ENCODE results near the gene WDR76. TPM values are rescaled to one million over a fixed set of nuclear protein-coding genes. Genes with fewer than 3 reads are reported as not detected.

WDR76 gene
- total RNA-seq, 1 experiment from 2014 or later = 29.6 TPM

GRCh38 chr15:43795197-43795596 is 31.6 kb upstream of the WDR76 start:
- no peak for TF ChIP-seq CTCF (conservative IDR thresholded peaks at IDR 0.05)
- H3K4me1 Mint-ChIP-seq = peaks cover 65 to 75% of the 10 kb centered on the region in 2 experiments
- Histone ChIP-seq H3K14ac (ENCODE audit: insufficient read depth, low read length) (no peak overlapping the region), H3K4me2 (ENCODE audit: insufficient read depth, insufficient read length, low read length) (no peak overlapping the region), H2BK120ac (ENCODE audit: low read depth, low read length, poor library complexity, severe bottlenecking) (no peak overlapping the region), H2BK20ac (ENCODE audit: low read depth, low read length, poor library complexity, severe bottlenecking) (no peak overlapping the region), H3K9ac (ENCODE audit: extremely low read depth, insufficient read length, low read length) (no peak overlapping the region), H3T11ph (ENCODE audit: low read length) (no peak overlapping the region), H2AK5ac (ENCODE audit: insufficient read length, low read length) (no peak overlapping the region), H3K56ac (ENCODE audit: insufficient read length, low read depth, low read length) (no peak overlapping the region), H3K79me2 (ENCODE audit: insufficient read depth, low read length) (peaks cover 6% of the 10 kb centered on the region; the same call in 1 of the 2 replicates), H2BK15ac (ENCODE audit: low read depth, low read length) (no peak overlapping the region), H3K27ac (ENCODE audit: insufficient read length, low read depth, low read length) (no peak overlapping the region), H4K91ac (ENCODE audit: insufficient read length, low read depth, low read length) (no peak overlapping the region), H4K8ac (replicated peaks; ENCODE audit: insufficient read length, low read depth, low read length) (no peak overlapping the region), H3K4ac (ENCODE audit: low read depth, low read length) (no peak overlapping the region), H2BK12ac (ENCODE audit: insufficient read length, low read depth, low read length) (no peak overlapping the region), H2AFZ (ENCODE audit: low read length) (no peak overlapping the region), H2BK5ac (ENCODE audit: insufficient read length, low read length) (no peak overlapping the region), H3K9me3 (ENCODE audit: control insufficient read depth, low read depth, low read length) (no peaks in the 10 kb centered on the region), H3K4me1 (ENCODE audit: insufficient read depth, low read length) (peaks cover 18% of the 10 kb centered on the region; the same call in 1 of the 2 replicates), H3K27me3 (ENCODE audit: insufficient read depth, low read length) (no peaks in the 10 kb centered on the region), H3K23me2 (ENCODE audit: insufficient read length, low read depth, low read length, poor library complexity, severe bottlenecking) (peaks cover 8% of the 10 kb centered on the region), H3K23ac (ENCODE audit: insufficient read length, low read depth, low read length) (no peak overlapping the region), H4K20me1 (ENCODE audit: control insufficient read depth, insufficient read depth, insufficient read length) (no peaks in the 10 kb centered on the region), H3K79me1 (ENCODE audit: insufficient read depth, low read depth, low read length, poor library complexity, severe bottlenecking) (peaks cover 3% of the 10 kb centered on the region), H4K5ac (ENCODE audit: insufficient read length, low read depth, low read length) (no peak overlapping the region), H3K18ac (ENCODE audit: insufficient read length, low read depth, low read length) (no peak overlapping the region)
- H3K36me3 Mint-ChIP-seq (ENCODE audit: insufficient read depth in 1 of 3, low read depth in 3 of 3) = peaks cover 45 to 68% (median 54%) of the 10 kb centered on the region in 3 experiments
- peak overlapping the region; percentile 31 to 47; a peak in 4 of 5 replicates for H3K4me3 Mint-ChIP-seq
- H3K9me3 Mint-ChIP-seq = no peaks in the 10 kb centered on the region
- WGBS (ENCODE audit: extremely low coverage, insufficient read length, low lambda C conversion rate) = no CpG with 5 or more reads among the region's 2 CpGs
- DNase-seq = no peak
- H3K27ac Mint-ChIP-seq = peak overlapping the region in 2 of 3 experiments; percentile 91 to 92; a peak in 4 of 7 replicates
- no peaks in the 10 kb centered on the region for H3K27me3 Mint-ChIP-seq (ENCODE audit: low read depth)
